ENCODE results near the gene HOPX.

HOPX gene

GRCh38 chr4:56650262-56651055, 30.6 kb downstream of the HOPX start:
- Histone ChIP-seq H3K4me1 (ENCODE audit: low read length) (peaks cover 15% of the 10 kb centered on the region), H3K79me2 (ENCODE audit: low read length) (no peaks in the 10 kb centered on the region), H3F3A (ENCODE audit: insufficient read depth, low read length) (no peaks in the 10 kb centered on the region), H2AFZ (ENCODE audit: low read length) (no peak overlapping the region), H3K27me3 (replicated peaks; ENCODE audit: insufficient read depth, low read length) (peaks cover 5% of the 10 kb centered on the region; the same call in 1 of the 2 replicates), H3K4me2 (ENCODE audit: low read depth, low read length) (no peak overlapping the region), H3K27ac (ENCODE audit: low read length) (no peak overlapping the region), H3K9ac (ENCODE audit: low read length) (no peak overlapping the region), H3K9me3 (replicated peaks; ENCODE audit: insufficient read depth, low read length) (no peaks in the 10 kb centered on the region), H3K36me3 (replicated peaks; ENCODE audit: insufficient read depth, low read length) (no peaks in the 10 kb centered on the region), H3K4me3 (ENCODE audit: low read length) (no peak overlapping the region), H4K20me1 (ENCODE audit: insufficient read depth, low read length) (no peaks in the 10 kb centered on the region), H3K9me2 (replicated peaks; ENCODE audit: insufficient read depth, low read length) (no peaks in the 10 kb centered on the region)
- DNase-seq, result no peak
- TF ChIP-seq EZH2 (optimal IDR thresholded peaks at IDR 0.05; ENCODE audit: low read depth, low read length) (no peak), EZH2phosphoT487 (IDR thresholded peaks at IDR 0.05; ENCODE audit: low read length) (no peak)
- TF ChIP-seq, protein P1, sequence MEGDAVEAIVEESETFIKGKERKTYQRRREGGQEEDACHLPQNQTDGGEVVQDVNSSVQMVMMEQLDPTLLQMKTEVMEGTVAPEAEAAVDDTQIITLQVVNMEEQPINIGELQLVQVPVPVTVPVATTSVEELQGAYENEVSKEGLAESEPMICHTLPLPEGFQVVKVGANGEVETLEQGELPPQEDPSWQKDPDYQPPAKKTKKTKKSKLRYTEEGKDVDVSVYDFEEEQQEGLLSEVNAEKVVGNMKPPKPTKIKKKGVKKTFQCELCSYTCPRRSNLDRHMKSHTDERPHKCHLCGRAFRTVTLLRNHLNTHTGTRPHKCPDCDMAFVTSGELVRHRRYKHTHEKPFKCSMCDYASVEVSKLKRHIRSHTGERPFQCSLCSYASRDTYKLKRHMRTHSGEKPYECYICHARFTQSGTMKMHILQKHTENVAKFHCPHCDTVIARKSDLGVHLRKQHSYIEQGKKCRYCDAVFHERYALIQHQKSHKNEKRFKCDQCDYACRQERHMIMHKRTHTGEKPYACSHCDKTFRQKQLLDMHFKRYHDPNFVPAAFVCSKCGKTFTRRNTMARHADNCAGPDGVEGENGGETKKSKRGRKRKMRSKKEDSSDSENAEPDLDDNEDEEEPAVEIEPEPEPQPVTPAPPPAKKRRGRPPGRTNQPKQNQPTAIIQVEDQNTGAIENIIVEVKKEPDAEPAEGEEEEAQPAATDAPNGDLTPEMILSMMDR (IDR thresholded peaks at IDR 0.05; ENCODE audit: low read length), result no peak

- TF ChIP-seq EZH2phosphoT487 (IDR thresholded peaks at IDR 0.05; ENCODE audit: low read length) (no peak), EZH2 (optimal IDR thresholded peaks at IDR 0.05; ENCODE audit: low read depth, low read length) (no peak)
- TF ChIP-seq, protein P1 (IDR thresholded peaks at IDR 0.05; ENCODE audit: low read length), result no peak
- no peaks in the 10 kb centered on the region for H3K79me2 ChIP-seq (ENCODE audit: low read length)
- H3K4me2 ChIP-seq (ENCODE audit: low read depth, low read length), result no peak overlapping the region
Observed at GRCh38 chr4:56649445-56650261, 31.4 kb downstream of the HOPX start.

DNA sequence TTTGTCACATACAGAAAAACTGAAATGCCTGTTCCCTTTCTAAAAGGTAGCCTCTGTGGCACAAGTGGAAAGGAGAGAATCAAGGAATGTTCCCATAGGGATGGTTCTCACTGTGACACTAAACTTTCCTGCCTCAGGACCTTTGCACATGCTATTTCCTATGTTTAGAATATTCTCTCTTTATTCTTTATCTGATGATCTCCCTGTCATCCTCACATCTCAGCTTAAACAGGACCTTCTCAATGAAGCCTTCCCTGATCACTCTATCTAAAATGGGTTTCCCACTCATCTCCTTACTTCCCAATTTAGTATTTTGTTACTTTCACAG, 32.3 kb downstream of the HOPX start:
- no peaks in the 10 kb centered on the region for H3K27me3 ChIP-seq (replicated peaks; ENCODE audit: insufficient read depth, low read length)
- H3K4me2 ChIP-seq (ENCODE audit: low read depth, low read length), result no peak overlapping the region
- H3K9me3 ChIP-seq (replicated peaks; ENCODE audit: insufficient read depth, low read length), result no peaks in the 10 kb centered on the region
- H3K9ac ChIP-seq (ENCODE audit: low read length), result no peak overlapping the region
- H3K36me3 ChIP-seq (replicated peaks; ENCODE audit: insufficient read depth, low read length), result no peaks in the 10 kb centered on the region
- H3K79me2 ChIP-seq (ENCODE audit: low read length), result no peaks in the 10 kb centered on the region
- no peaks in the 10 kb centered on the region for H3K9me2 ChIP-seq (replicated peaks; ENCODE audit: insufficient read depth, low read length)
- no peak overlapping the region for H3K4me3 ChIP-seq (ENCODE audit: low read length)
- no peak overlapping the region for H3K27ac ChIP-seq (ENCODE audit: low read length)
- DNase-seq, result no peak
- H3F3A ChIP-seq (ENCODE audit: insufficient read depth, low read length), result no peaks in the 10 kb centered on the region
- TF ChIP-seq EZH2 (optimal IDR thresholded peaks at IDR 0.05; ENCODE audit: low read depth, low read length), result no peak
- TF ChIP-seq, protein P1 (IDR thresholded peaks at IDR 0.05; ENCODE audit: low read length), result no peak
- no peak for TF ChIP-seq EZH2phosphoT487 (IDR thresholded peaks at IDR 0.05; ENCODE audit: low read length)
- peaks cover 13% of the 10 kb centered on the region for H3K4me1 ChIP-seq (ENCODE audit: low read length)
- no peak overlapping the region for H2AFZ ChIP-seq (ENCODE audit: low read length)
- H4K20me1 ChIP-seq (ENCODE audit: insufficient read depth, low read length), result no peaks in the 10 kb centered on the region

More at GRCh38 chr4:56649445-56650261, 31.4 kb downstream of the HOPX start:
- H3K36me3 ChIP-seq (replicated peaks; ENCODE audit: insufficient read depth, low read length), result no peaks in the 10 kb centered on the region
- H3K4me3 ChIP-seq (ENCODE audit: low read length), result no peak overlapping the region
- no peaks in the 10 kb centered on the region for H3K9me3 ChIP-seq (replicated peaks; ENCODE audit: insufficient read depth, low read length)
- H3K9ac ChIP-seq (ENCODE audit: low read length), result no peak overlapping the region
- H3K4me1 ChIP-seq (ENCODE audit: low read length), result peaks cover 15% of the 10 kb centered on the region
- H4K20me1 ChIP-seq (ENCODE audit: insufficient read depth, low read length), result no peaks in the 10 kb centered on the region
- no peak for DNase-seq
- no peaks in the 10 kb centered on the region for H3K27me3 ChIP-seq (replicated peaks; ENCODE audit: insufficient read depth, low read length)
- H2AFZ ChIP-seq (ENCODE audit: low read length), result no peak overlapping the region
- H3K9me2 ChIP-seq (replicated peaks; ENCODE audit: insufficient read depth, low read length), result no peaks in the 10 kb centered on the region
- no peaks in the 10 kb centered on the region for H3F3A ChIP-seq (ENCODE audit: insufficient read depth, low read length)
- H3K27ac ChIP-seq (ENCODE audit: low read length), result no peak overlapping the region
